ENCODE data around the gene TMEM271.

The TMEM271 gene

GRCh38 chr4:531721-532565 lies 44.2 kb downstream of the TMEM271 start:
- DNase-seq: no peak

GRCh38 chr4:531076-531475 lies 45.0 kb downstream of the TMEM271 start:
- no peak for DNase-seq

DNA sequence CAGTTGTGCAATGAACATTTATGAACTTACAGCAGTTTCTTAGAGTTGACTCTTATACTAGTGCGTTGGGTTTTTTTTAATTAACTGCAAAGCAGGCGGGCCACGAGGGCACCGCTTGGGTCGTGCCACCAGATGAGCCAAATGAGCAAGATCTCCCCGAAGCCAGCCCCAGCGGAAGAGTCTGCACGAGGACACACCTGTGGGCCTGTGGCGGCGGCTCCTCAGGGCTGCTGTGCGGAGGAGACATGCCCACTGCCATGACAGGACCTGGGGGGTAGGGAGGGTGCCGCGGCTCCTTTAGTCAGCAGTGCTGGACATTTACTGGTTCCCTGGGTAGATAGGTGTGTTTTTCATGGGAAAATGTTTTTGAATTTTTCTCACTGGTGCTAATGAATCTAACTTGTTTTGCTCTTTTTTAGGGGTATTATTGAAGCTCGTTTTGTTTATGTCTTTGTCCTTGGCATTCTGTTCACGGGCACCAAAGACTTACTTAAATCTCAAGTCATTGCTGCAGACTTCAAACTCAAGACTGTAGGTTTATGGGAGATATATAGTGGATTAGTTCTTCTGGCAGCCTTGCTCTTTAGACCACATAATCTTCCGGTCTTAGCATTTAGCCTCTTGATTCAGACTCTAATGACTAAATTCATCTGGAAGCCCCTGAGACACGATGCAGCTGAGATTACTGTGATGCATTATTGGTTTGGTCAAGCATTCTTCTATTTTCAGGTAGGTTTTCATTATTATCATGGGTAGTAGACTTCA lies 45.9 kb downstream of the TMEM271 start:
- DNase-seq: no peak

- no peak for DNase-seq
Measured at GRCh38 chr4:529563-529962, 46.5 kb downstream of the TMEM271 start.

DNA sequence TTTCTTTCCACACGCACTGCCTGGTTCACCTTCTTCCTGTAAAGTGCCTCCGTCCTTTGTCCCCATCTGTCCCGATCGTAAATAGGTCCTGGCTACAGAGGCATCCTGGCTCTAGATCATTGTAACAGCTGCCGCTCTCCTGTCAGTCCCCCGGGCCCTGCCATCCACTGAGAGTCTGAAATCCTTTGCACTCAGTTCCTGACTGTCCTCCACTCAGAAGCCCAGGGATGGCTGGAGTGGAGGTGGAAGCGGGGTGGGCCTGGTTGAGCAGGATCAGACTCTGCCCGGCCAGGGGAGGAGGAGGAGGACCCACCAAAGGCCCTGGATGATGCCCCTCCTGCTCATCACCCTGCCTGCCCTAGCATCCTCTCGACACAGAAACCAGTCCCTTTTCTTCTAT lies 47.3 kb downstream of the TMEM271 start:
- no peak for DNase-seq

- no peak for DNase-seq
Measured at GRCh38 chr4:528296-528695, 47.8 kb downstream of the TMEM271 start.

GRCh38 chr4:526971-527460 lies 49.1 kb downstream of the TMEM271 start:
- no peak for DNase-seq

DNA sequence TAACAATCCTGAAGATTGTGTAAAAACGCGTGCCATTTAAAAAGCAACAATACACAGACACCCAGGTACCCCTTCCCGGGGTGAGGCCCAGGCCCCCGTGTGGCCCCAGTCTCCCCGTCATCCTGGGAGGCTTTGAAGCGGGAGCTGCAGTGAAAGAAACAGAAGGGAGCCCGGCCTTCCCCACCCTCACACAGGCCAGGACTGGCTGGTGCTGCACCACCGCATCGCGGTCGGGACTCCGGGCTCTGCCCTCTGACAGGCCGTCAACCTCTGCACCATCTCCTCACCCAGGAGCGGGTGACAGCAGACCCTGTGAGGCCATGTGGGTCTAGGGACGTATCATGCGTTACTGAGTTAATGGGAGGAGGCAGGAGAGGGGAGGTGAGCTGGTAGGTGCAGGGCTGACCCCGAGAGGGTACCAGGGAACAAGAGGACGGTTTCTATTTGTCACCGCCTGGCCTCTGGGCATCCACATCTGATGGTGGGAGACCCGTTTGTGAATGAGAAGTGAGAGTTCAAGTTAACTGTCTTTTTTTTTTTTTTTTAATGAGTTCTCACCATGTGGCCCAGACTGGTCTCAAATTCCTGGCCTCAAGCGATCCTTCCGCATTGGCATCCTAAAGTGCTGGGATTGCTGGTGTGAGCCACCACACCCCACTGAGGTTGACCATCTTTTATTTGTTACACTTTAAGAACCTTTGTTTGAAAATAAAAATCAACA lies 49.7 kb downstream of the TMEM271 start:
- no peak for DNase-seq

DNA sequence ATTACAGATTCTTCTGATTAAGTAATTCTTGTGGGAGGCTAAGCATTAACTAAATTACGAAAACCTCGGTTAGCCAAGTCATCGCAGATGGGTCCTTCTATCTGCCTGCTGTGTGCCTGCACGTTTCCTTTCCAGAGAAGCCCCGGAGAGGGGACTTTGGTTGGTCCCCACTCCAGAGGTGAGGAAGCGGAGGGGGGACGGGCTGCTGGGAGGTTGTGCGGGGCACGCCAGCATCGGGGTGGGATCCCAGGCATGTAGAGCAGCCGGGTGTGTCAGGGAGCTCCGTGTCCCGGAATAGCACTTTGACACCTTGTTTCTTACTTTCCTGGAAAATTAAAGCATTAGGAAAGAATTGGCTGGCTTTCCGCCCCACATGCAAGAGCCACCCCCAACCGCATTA lies 50.4 kb downstream of the TMEM271 start:
- DNase-seq: no peak

- no peak for DNase-seq
Measured at GRCh38 chr4:524196-524595, 51.9 kb downstream of the TMEM271 start.

Measured in activated CD4-positive, alpha-beta T cell treated with anti-CD3 and anti-CD28 coated beads for 1 hour (primary cell).